H9 (cell line): Measurements from ENCODE around the gene KLK6. TPM values are rescaled to one million over a fixed set of nuclear protein-coding genes. Genes with fewer than 3 reads are reported as not detected.

Experiments
- DNase-seq: peaks from one replicate; pipeline ENCODE4 v3.0.0-alpha.2; 2017
- H2AFZ ChIP-seq: one replicate; pipeline ENCODE4 v1.6.1; 2013; ENCODE audit warnings: mild to moderate bottlenecking, low read length, control low read depth, moderate library complexity
- H2AK5ac ChIP-seq: 2 replicates; pipeline ENCODE4 v1.6.1; 2013; ENCODE audit warnings: low read length, control low read depth, mixed read lengths; ENCODE audit not compliant: insufficient read length
- H2BK120ac ChIP-seq: one replicate; pipeline ENCODE4 v1.6.1; 2013; ENCODE audit warnings: low read depth, mild to moderate bottlenecking, low read length, control low read depth, inconsistent platforms; ENCODE audit not compliant: poor library complexity, severe bottlenecking
- H2BK12ac ChIP-seq: 2 replicates; pipeline ENCODE4 v1.6.1; 2013; ENCODE audit warnings: low read length, control low read depth, mixed read lengths, low read depth; ENCODE audit not compliant: insufficient read length
- H2BK15ac ChIP-seq: 2 replicates; pipeline ENCODE4 v1.6.1; 2013; ENCODE audit warnings: low read depth, low read length, control low read depth
- H2BK20ac ChIP-seq: one replicate; pipeline ENCODE4 v1.6.1; 2013; ENCODE audit warnings: low read depth, mild to moderate bottlenecking, low read length, control low read depth, inconsistent platforms; ENCODE audit not compliant: poor library complexity, severe bottlenecking
- H2BK5ac ChIP-seq: 2 replicates; pipeline ENCODE4 v1.6.1; 2013; ENCODE audit warnings: low read length, control low read depth, mixed read lengths; ENCODE audit not compliant: insufficient read length
- H3K14ac ChIP-seq: 2 replicates; pipeline ENCODE4 v1.6.1; 2013; ENCODE audit warnings: low read length, control low read depth; ENCODE audit not compliant: insufficient read depth
- H3K18ac ChIP-seq: 2 replicates; pipeline ENCODE4 v1.6.1; 2013; ENCODE audit warnings: low read depth, mild to moderate bottlenecking, mixed read lengths, low read length, control low read depth; ENCODE audit not compliant: insufficient read length
- H3K23ac ChIP-seq: 2 replicates; pipeline ENCODE4 v1.6.1; 2013; ENCODE audit warnings: low read length, control low read depth, mixed read lengths, low read depth; ENCODE audit not compliant: insufficient read length
- H3K23me2 ChIP-seq: 2 replicates; pipeline ENCODE4 v1.6.1; 2013; ENCODE audit warnings: low read depth, mild to moderate bottlenecking, mixed read lengths, low read length, control low read depth; ENCODE audit not compliant: insufficient read length, poor library complexity, severe bottlenecking
- H3K27ac ChIP-seq: 2 replicates; pipeline ENCODE4 v1.5.1; 2013; ENCODE audit warnings: low read length, control low read depth, mixed read lengths, low read depth; ENCODE audit not compliant: insufficient read length
- H3K27me3 ChIP-seq: 2 replicates; pipeline ENCODE4 v1.6.1; 2013; ENCODE audit warnings: low read length, control low read depth, inconsistent platforms; ENCODE audit not compliant: insufficient read depth
- H3K4ac ChIP-seq: 2 replicates; pipeline ENCODE4 v1.6.1; 2013; ENCODE audit warnings: low read depth, mild to moderate bottlenecking, control low read depth, inconsistent platforms, low read length, moderate library complexity
- H3K4me1 ChIP-seq: 2 replicates; pipeline ENCODE4 v1.6.1; 2013; ENCODE audit warnings: low read length, control low read depth, inconsistent platforms; ENCODE audit not compliant: insufficient read depth
- H3K4me2 ChIP-seq: 2 replicates; pipeline ENCODE4 v1.6.1; 2013; ENCODE audit warnings: low read length, control low read depth, mixed read lengths; ENCODE audit not compliant: insufficient read length, insufficient read depth
- H3K56ac ChIP-seq: 2 replicates; pipeline ENCODE4 v1.6.1; 2013; ENCODE audit warnings: low read depth, mild to moderate bottlenecking, mixed read lengths, low read length, control low read depth; ENCODE audit not compliant: insufficient read length
- H3K79me1 ChIP-seq: 2 replicates; pipeline ENCODE4 v1.6.1; 2013; ENCODE audit warnings: low read depth, mild to moderate bottlenecking, moderate library complexity, low read length, control low read depth, inconsistent platforms; ENCODE audit not compliant: insufficient read depth, poor library complexity, severe bottlenecking
- H3K79me2 ChIP-seq: 2 replicates; pipeline ENCODE4 v1.6.1; 2013; ENCODE audit warnings: low read length, control low read depth, inconsistent platforms; ENCODE audit not compliant: insufficient read depth
- H3K9ac ChIP-seq: 2 replicates; pipeline ENCODE4 v1.6.1; 2013; ENCODE audit warnings: low read length, control low read depth, mixed read lengths; ENCODE audit not compliant: insufficient read length; ENCODE audit errors: extremely low read depth
- H3K9me3 ChIP-seq: one replicate; pipeline ENCODE4 v1.6.1; 2013; ENCODE audit warnings: low read depth, low read length, inconsistent platforms; ENCODE audit not compliant: control insufficient read depth
- H3T11ph ChIP-seq: one replicate; pipeline ENCODE4 v1.6.1; 2013; ENCODE audit warnings: mild to moderate bottlenecking, low read length, control low read depth, inconsistent platforms
- H4K20me1 ChIP-seq: one replicate; pipeline ENCODE4 v1.6.1; 2013; ENCODE audit not compliant: control insufficient read depth, insufficient read length, insufficient read depth
- H4K5ac ChIP-seq: 2 replicates; pipeline ENCODE4 v1.6.1; 2013; ENCODE audit warnings: low read depth, mild to moderate bottlenecking, mixed read lengths, low read length, control low read depth; ENCODE audit not compliant: insufficient read length
- H4K8ac ChIP-seq: replicated peaks from 2 replicates; pipeline ENCODE4 v1.6.1; 2013; ENCODE audit warnings: low read length, control low read depth, mixed read lengths, low read depth; ENCODE audit not compliant: insufficient read length
- H4K91ac ChIP-seq: 2 replicates; pipeline ENCODE4 v1.6.1; 2013; ENCODE audit warnings: low read depth, mild to moderate bottlenecking, moderate library complexity, mixed read lengths, low read length, control low read depth; ENCODE audit not compliant: insufficient read length
- H3K27ac Mint-ChIP-seq, 3 experiments: 2 replicates in 2 of 3; 3 replicates in 1 of 3; pipeline ENCODE4 v1.8.0; 2020 to 2021; ENCODE audit warnings: mixed read lengths in 3 of 3, mild to moderate bottlenecking in 1 of 3, moderate library complexity in 1 of 3
- H3K27me3 Mint-ChIP-seq: 2 replicates; pipeline ENCODE4 v1.8.0; 2021; ENCODE audit warnings: low read depth, mild to moderate bottlenecking, moderate library complexity, mixed read lengths
- H3K36me3 Mint-ChIP-seq, 3 experiments: 2 replicates in 2 of 3; 3 replicates in 1 of 3; pipeline ENCODE4 v1.8.0; 2020 to 2021; ENCODE audit warnings: low read depth in 3 of 3, mixed read lengths in 3 of 3; ENCODE audit not compliant: insufficient read depth in 1 of 3
- H3K4me1 Mint-ChIP-seq, 2 experiments: 2 replicates each; pipeline ENCODE4 v1.8.0; 2020; ENCODE audit warnings: mixed read lengths in 2 of 2
- H3K4me3 Mint-ChIP-seq, 2 experiments: 2 replicates in 1 of 2; 3 replicates in 1 of 2; pipeline ENCODE4 v1.8.0; 2020 to 2021; ENCODE audit warnings: mild to moderate bottlenecking in 2 of 2, mixed read lengths in 2 of 2, moderate library complexity in 1 of 2
- H3K9me3 Mint-ChIP-seq, 2 experiments: 2 replicates in 1 of 2; 3 replicates in 1 of 2; pipeline ENCODE4 v1.8.0; 2020; ENCODE audit warnings: mild to moderate bottlenecking in 2 of 2, mixed read lengths in 2 of 2, moderate library complexity in 1 of 2
- WGBS: extraction: QIAGEN DNeasy Blood & Tissue Kit; methylation state at CpG from one replicate; pipeline ENCODE4 v1.1.7; 2013; ENCODE audit warnings: missing lambda C conversion rate, low lambda C conversion rate, mixed read lengths; ENCODE audit not compliant: insufficient read length; ENCODE audit errors: extremely low coverage; 5-methylcytosine and 5-hydroxymethylcytosine counted together
- total RNA-seq: library from RNA; stranded (reverse); gene quantifications from 2 replicates; pipeline ENCODE4 v1.2.1, GENCODE V29; 2021
- TF ChIP-seq, protein P1 (sequence below): fragments of 200-600 bp; sonication (generic); conservative IDR thresholded peaks from 3 replicates; pipeline ENCODE4 v1.8.0; 2021; ENCODE audit warnings: antibody characterized with exemption, mild to moderate bottlenecking

The KLK6 gene
- total RNA-seq, 1 experiment from 2014 or later: 2.6 TPM

DNA sequence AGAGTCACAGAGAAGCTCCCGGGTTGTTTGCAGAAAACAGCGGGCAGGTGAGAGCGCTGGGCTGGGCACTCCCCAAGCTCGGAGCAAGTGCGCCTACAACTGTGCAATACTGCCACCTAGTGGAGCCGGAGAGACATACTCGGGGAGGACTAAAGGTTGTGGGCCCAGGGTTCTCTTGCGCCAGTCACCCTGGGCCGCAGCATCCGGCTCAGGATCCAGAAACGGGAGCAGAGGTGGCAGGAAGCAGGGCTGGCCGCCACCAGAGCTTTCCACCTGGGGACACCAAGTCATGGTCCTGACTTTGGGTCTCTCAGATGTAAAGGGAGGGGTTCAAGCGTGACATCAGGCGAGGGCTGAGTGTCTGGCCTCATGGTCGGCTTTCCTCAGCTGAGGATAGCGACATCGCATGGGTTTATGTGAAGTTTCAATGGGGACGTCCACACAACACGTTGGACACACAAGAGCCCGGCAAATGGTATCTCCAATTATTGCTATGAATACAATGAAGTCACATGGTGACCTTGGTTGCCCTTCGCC is 47.0 kb downstream of the KLK6 start:
- Histone ChIP-seq H3K27ac (no peak overlapping the region), H3K4me2 (peak overlapping the region; percentile 3)
- peak overlapping the region in 1 of 2 experiments; percentile 65; a peak in 2 of 5 replicates for H3K4me3 Mint-ChIP-seq

More for the DNA sequence above, 47.0 kb downstream of the KLK6 start:
- Histone ChIP-seq H2AK5ac (no peak overlapping the region), H3K9ac (no peak overlapping the region), H3K56ac (no peak overlapping the region), H2BK12ac (no peak overlapping the region), H2BK5ac (no peak overlapping the region), H2BK15ac (no peak overlapping the region), H3K18ac (no peak overlapping the region), H3K79me1 (no peaks in the 10 kb centered on the region), H3K23ac (no peak overlapping the region), H3K4me1 (no peaks in the 10 kb centered on the region), H2AFZ (no peak overlapping the region), H3K79me2 (no peaks in the 10 kb centered on the region), H3T11ph (no peak overlapping the region), H4K5ac (no peak overlapping the region), H3K23me2 (no peaks in the 10 kb centered on the region), H2BK20ac (no peak overlapping the region), H3K4ac (no peak overlapping the region), H4K91ac (no peak overlapping the region), H2BK120ac (no peak overlapping the region), H3K14ac (no peak overlapping the region), H3K27me3 (no peaks in the 10 kb centered on the region), H4K8ac (no peak overlapping the region), H3K9me3 (no peaks in the 10 kb centered on the region), H4K20me1 (no peaks in the 10 kb centered on the region)
- DNase-seq: peak; percentile 91
- Mint-ChIP-seq H3K4me1 (peaks cover 13 to 14% of the 10 kb centered on the region in 2 experiments), H3K36me3 (no peaks in the 10 kb centered on the region), H3K27ac (no peak overlapping the region), H3K27me3 (peaks cover 59% of the 10 kb centered on the region), H3K9me3 (no peaks in the 10 kb centered on the region)
- WGBS: no CpG with 5 or more reads among the region's 21 CpGs
- TF ChIP-seq, protein P1, sequence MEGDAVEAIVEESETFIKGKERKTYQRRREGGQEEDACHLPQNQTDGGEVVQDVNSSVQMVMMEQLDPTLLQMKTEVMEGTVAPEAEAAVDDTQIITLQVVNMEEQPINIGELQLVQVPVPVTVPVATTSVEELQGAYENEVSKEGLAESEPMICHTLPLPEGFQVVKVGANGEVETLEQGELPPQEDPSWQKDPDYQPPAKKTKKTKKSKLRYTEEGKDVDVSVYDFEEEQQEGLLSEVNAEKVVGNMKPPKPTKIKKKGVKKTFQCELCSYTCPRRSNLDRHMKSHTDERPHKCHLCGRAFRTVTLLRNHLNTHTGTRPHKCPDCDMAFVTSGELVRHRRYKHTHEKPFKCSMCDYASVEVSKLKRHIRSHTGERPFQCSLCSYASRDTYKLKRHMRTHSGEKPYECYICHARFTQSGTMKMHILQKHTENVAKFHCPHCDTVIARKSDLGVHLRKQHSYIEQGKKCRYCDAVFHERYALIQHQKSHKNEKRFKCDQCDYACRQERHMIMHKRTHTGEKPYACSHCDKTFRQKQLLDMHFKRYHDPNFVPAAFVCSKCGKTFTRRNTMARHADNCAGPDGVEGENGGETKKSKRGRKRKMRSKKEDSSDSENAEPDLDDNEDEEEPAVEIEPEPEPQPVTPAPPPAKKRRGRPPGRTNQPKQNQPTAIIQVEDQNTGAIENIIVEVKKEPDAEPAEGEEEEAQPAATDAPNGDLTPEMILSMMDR: peak; percentile 93
